OCI-LY3 (cell line): ENCODE measurements around the gene CABLES1.

ENCODE experiments used
- H2AFZ ChIP-seq: fragments of 200-600, 300-600 bp; shearing (Covaris generic); 2 replicates; pipeline ENCODE4 v1.6.0; 2014; ENCODE audit warnings: antibody characterized with exemption, low read depth, low read length
- H3K27ac ChIP-seq: fragments of 200-600, 300-600 bp; sonication (generic); 2 replicates; pipeline ENCODE4 v1.5.1; 2014; ENCODE audit warnings: mild to moderate bottlenecking, low read length, moderate library complexity, mixed read lengths
- H3K27me3 ChIP-seq: fragments of 200-600, 300-600 bp; sonication (generic); 2 replicates; pipeline ENCODE4 v1.6.1; 2014; ENCODE audit warnings: low read depth, low read length, mixed read lengths
- H3K36me3 ChIP-seq: fragments of 200-600, 300-600 bp; sonication (generic); replicated peaks from 2 replicates; pipeline ENCODE3; 2014; ENCODE audit warnings: low read depth, low read length, mixed read lengths
- H3K4me1 ChIP-seq: fragments of 300-600, 200-600 bp; sonication (generic); 2 replicates; pipeline ENCODE4 v1.6.1; 2014; ENCODE audit warnings: low read length, mixed read lengths
- H3K4me2 ChIP-seq: fragments of 200-600, 300-600 bp; sonication (generic); 2 replicates; pipeline ENCODE4 v1.6.1; 2014; ENCODE audit warnings: low read length, mixed read lengths
- H3K4me3 ChIP-seq: fragments of 300-600, 200-600 bp; sonication (generic); 2 replicates; pipeline ENCODE4 v1.5.1; 2014; ENCODE audit warnings: antibody characterized with exemption, mild to moderate bottlenecking, low read length, moderate library complexity
- H3K79me2 ChIP-seq: fragments of 300-600, 200-600 bp; shearing (Covaris generic); 2 replicates; pipeline ENCODE4 v1.6.1; 2014; ENCODE audit warnings: mild to moderate bottlenecking, low read length, mixed read lengths
- H3K9ac ChIP-seq: fragments of 300-600, 200-600 bp; shearing (Covaris generic); 2 replicates; pipeline ENCODE4 v1.6.0; 2014; ENCODE audit warnings: mild to moderate bottlenecking, low read length, moderate library complexity
- H3K9me3 ChIP-seq: fragments of 200-600, 300-600 bp; shearing (Covaris generic); 2 replicates; pipeline ENCODE4 v1.6.1; 2014; ENCODE audit warnings: low read length, mixed read lengths; ENCODE audit not compliant: insufficient read depth
- H4K20me1 ChIP-seq: fragments of 200-600, 300-600 bp; sonication (generic); 2 replicates; pipeline ENCODE4 v1.6.1; 2016; ENCODE audit warnings: low read length, mixed read lengths; ENCODE audit not compliant: insufficient read depth
- CTCF ChIP-seq: fragments of 200-600, 300-600 bp; sonication (generic); IDR thresholded peaks from 2 replicates; pipeline ENCODE4 v1.5.1; 2014; ENCODE audit warnings: antibody characterized with exemption, low read length, low read depth
- EZH2phosphoT487 ChIP-seq: fragments of 200-600 bp; shearing (Covaris generic); IDR thresholded peaks from 2 replicates; pipeline ENCODE4 v1.6.1; 2018; ENCODE audit warnings: antibody characterized with exemption, mixed run types, low read depth

The CABLES1 gene

GRCh38 chr18:23183411-23184150, 48.3 kb downstream of the CABLES1 start:
- Histone ChIP-seq H3K27me3 (no peaks in the 10 kb centered on the region), H3K4me2 (no peak overlapping the region), H3K79me2 (peaks cover 28% of the 10 kb centered on the region), H4K20me1 (peaks cover 68% of the 10 kb centered on the region), H3K4me3 (no peak overlapping the region), H3K4me1 (no peaks in the 10 kb centered on the region), H3K9me3 (no peaks in the 10 kb centered on the region), H2AFZ (no peak overlapping the region), H3K36me3 (no peaks in the 10 kb centered on the region), H3K9ac (no peak overlapping the region), H3K27ac (no peak overlapping the region)
- TF ChIP-seq CTCF = no peak
- no peak for TF ChIP-seq EZH2phosphoT487

GRCh38 chr18:23186781-23187180, 51.5 kb downstream of the CABLES1 start:
- Histone ChIP-seq H3K27me3 (no peaks in the 10 kb centered on the region), H3K79me2 (peaks cover 28% of the 10 kb centered on the region), H4K20me1 (peaks cover 50% of the 10 kb centered on the region)

GRCh38 chr18:23188068-23188760, 52.9 kb downstream of the CABLES1 start:
- Histone ChIP-seq H2AFZ (no peak overlapping the region), H3K36me3 (no peaks in the 10 kb centered on the region), H3K9me3 (no peaks in the 10 kb centered on the region), H3K4me1 (no peaks in the 10 kb centered on the region), H3K4me2 (no peak overlapping the region), H3K27me3 (no peaks in the 10 kb centered on the region), H4K20me1 (peaks cover 36% of the 10 kb centered on the region), H3K9ac (no peak overlapping the region), H3K4me3 (no peak overlapping the region), H3K27ac (no peak overlapping the region), H3K79me2 (peaks cover 23% of the 10 kb centered on the region)
- TF ChIP-seq CTCF (no peak), EZH2phosphoT487 (no peak)

More at GRCh38 chr18:23186781-23187180, 51.5 kb downstream of the CABLES1 start:
- Histone ChIP-seq H3K36me3 (no peaks in the 10 kb centered on the region), H3K4me3 (no peak overlapping the region), H3K9me3 (no peaks in the 10 kb centered on the region), H3K27ac (no peak overlapping the region), H3K4me1 (no peaks in the 10 kb centered on the region), H3K9ac (no peak overlapping the region), H3K4me2 (no peak overlapping the region), H2AFZ (no peak overlapping the region)
- TF ChIP-seq CTCF = no peak

GRCh38 chr18:23189099-23189498, 53.8 kb downstream of the CABLES1 start:
- Histone ChIP-seq H3K36me3 (peaks cover under 1% of the 10 kb centered on the region), H3K4me1 (no peaks in the 10 kb centered on the region), H3K4me2 (no peak overlapping the region), H3K9ac (no peak overlapping the region), H2AFZ (no peak overlapping the region), H3K9me3 (no peaks in the 10 kb centered on the region), H3K27ac (no peak overlapping the region), H3K27me3 (no peaks in the 10 kb centered on the region), H3K79me2 (peaks cover 15% of the 10 kb centered on the region), H4K20me1 (peaks cover 27% of the 10 kb centered on the region), H3K4me3 (no peak overlapping the region)
- no peak for TF ChIP-seq EZH2phosphoT487
